ENCODE data around the gene MED13L. TPM values are rescaled to one million over a fixed set of nuclear protein-coding genes. Genes with fewer than 3 reads are reported as not detected.

The MED13L gene
- total RNA-seq, 4 donors from 2014 or later, result 158 to 247 (median 166) TPM

DNA sequence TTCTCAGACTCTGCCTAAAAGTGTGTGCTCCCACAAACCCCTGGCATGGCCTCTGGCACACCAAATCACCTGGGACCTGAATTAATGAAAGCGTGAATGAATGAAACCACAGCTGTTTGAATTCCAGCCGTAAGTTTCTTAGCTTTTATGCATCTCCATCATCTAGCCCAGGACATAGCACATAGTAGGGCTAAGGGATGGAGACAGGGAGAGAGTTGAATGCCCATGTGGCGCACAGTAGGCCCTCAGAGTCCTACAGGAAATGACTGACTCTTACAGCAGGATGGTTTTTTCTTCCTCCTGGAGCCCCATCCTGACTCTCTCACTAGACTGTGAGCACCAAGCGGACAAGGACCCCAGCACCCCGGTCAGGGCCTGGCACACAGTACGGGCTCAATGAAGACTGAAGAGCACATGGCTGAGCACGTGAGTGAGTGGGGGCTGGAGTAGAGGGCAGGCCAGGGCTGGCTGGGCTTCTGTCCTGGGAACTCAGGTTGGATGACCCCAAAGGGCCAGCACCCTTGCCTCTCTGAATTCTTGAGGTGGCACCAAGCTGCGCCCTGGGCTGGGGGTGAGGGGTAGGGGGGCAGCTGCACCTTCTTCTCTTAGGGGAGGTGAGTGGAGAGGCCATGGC, 351.3 kb downstream of the MED13L start:
- no peak overlapping the region for H3K4me3 ChIP-seq (ENCODE audit: low read depth, poor library complexity, severe bottlenecking)
- TF ChIP-seq, protein P1, sequence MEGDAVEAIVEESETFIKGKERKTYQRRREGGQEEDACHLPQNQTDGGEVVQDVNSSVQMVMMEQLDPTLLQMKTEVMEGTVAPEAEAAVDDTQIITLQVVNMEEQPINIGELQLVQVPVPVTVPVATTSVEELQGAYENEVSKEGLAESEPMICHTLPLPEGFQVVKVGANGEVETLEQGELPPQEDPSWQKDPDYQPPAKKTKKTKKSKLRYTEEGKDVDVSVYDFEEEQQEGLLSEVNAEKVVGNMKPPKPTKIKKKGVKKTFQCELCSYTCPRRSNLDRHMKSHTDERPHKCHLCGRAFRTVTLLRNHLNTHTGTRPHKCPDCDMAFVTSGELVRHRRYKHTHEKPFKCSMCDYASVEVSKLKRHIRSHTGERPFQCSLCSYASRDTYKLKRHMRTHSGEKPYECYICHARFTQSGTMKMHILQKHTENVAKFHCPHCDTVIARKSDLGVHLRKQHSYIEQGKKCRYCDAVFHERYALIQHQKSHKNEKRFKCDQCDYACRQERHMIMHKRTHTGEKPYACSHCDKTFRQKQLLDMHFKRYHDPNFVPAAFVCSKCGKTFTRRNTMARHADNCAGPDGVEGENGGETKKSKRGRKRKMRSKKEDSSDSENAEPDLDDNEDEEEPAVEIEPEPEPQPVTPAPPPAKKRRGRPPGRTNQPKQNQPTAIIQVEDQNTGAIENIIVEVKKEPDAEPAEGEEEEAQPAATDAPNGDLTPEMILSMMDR (IDR thresholded peaks at IDR 0.05), result no peak
- no peak for TF ChIP-seq POLR2A (IDR thresholded peaks at IDR 0.05)
- intact Hi-C loops (cut with DNase I; ENCODE audit: low total_unique reads), result no loop called here
- 78 to 83% methylated on average over 8 of the region's 8 CpGs for WGBS, 2 donors
- DNase-seq (ENCODE audit: low spot score in 2 of 2), result peak in 1 of 2 donors; percentile 80

DNA sequence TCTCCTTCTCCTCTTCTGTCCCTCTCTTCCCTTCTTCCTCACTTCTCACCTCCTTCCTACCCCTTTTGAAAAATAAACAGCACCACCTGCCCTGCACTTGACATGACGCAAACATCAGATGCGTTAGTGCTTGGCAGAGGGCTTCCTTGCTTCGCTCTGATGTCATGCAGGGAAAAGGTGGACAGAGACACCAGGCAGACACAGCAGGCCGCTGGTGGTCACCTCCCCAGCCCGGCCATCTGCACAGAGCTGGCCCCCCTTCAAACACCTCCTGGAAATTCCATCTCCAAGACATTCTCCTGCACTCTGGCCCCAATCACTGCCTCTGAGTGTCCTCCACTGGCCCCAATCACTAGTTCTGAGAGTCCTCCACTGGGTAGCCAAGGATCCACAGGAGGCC, 353.6 kb downstream of the MED13L start:
- no peak overlapping the region for H3K4me3 ChIP-seq (ENCODE audit: low read depth, poor library complexity, severe bottlenecking)
- DNase-seq (ENCODE audit: low spot score in 2 of 2), result peak in 1 of 2 donors; percentile 37
- intact Hi-C loops (cut with DNase I; ENCODE audit: low total_unique reads), result loop anchor here (2.0 kb wide), 1 partner anchor 61 kb away; no protein-coding TSS in a partner anchor
- WGBS, 2 donors, result 86 to 92% methylated on average over 5 of the region's 5 CpGs
- TF ChIP-seq, protein P1 (IDR thresholded peaks at IDR 0.05), result no peak
- TF ChIP-seq POLR2A (IDR thresholded peaks at IDR 0.05), result no peak

DNA sequence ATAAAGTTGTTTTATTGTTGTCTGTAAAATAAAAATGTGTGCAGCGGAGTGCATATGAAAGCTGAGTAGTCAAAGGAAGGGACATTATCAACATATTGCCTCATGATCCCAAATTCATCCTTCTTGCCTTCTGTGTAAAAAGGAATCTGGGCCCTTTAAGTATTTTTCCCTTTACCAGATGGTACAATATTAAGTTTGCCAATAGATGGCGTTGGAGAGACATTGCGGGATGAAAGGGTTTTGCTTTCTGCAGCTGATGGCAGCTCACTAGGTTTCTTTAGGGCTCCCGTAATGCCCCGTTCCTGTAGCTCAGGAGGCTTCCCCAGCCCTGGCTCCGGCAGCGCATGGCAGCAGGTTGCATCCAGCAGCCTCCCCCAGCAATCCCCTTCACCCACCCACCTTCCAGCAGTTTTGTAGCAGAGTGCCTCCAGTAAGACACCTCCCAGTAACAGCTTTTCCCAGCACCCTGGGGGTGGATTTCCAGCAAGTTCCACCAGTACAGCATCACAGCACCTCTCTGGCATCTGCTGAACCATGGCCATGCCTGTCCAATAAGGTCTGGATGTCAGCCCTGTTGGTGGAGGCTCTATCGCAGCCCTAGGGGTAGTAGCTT, 354.4 kb downstream of the MED13L start:
- intact Hi-C loops (cut with DNase I; ENCODE audit: low total_unique reads), result loop anchor here (2.0 kb wide), 1 partner anchor 60 kb away; no protein-coding TSS in a partner anchor
- H3K4me3 ChIP-seq (ENCODE audit: low read depth, poor library complexity, severe bottlenecking), result no peak overlapping the region
- WGBS, 2 donors, result 80 to 82% methylated on average over 8 of the region's 8 CpGs
- DNase-seq (ENCODE audit: low spot score in 2 of 2), result peak in 1 of 2 donors; percentile 72
- no peak for TF ChIP-seq POLR2A (IDR thresholded peaks at IDR 0.05)
- TF ChIP-seq, protein P1 (IDR thresholded peaks at IDR 0.05), result no peak

GRCh38 chr12:115920395-115921183, 356.9 kb downstream of the MED13L start:
- intact Hi-C loops (cut with DNase I; ENCODE audit: low total_unique reads), result no loop called here
- DNase-seq (ENCODE audit: low spot score in 2 of 2), result no peak
- no peak overlapping the region for H3K4me3 ChIP-seq (ENCODE audit: low read depth, poor library complexity, severe bottlenecking)

DNA sequence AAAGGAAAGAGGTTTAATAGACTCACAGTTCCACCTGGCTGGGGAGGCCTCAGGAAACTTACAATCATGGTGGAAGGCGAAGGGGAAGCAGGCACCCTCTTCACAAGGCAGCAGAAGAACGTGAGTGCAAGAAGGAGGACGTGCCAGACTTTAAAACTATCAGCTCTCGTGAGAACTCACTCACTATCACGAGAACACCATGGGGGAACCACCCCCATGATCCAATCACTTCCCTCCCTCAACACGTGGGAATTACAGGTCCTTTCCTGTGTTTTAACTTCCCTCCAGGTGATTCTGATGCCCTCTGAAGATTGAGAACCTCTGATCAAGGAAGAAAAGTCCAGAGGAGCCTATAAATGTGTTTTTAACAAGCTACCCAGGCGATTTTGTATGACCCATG, 358.7 kb downstream of the MED13L start:
- TF ChIP-seq POLR2A (IDR thresholded peaks at IDR 0.05), result no peak
- TF ChIP-seq, protein P1 (IDR thresholded peaks at IDR 0.05), result no peak
- intact Hi-C loops (cut with DNase I; ENCODE audit: low total_unique reads), result loop anchor here (5.0 kb wide), 1 partner anchor 1251 kb away; no protein-coding TSS in a partner anchor
- WGBS, 2 donors, result 47 to 60% methylated on average over 7 of the region's 7 CpGs
- no peak for DNase-seq (ENCODE audit: low spot score in 2 of 2)
- H3K4me3 ChIP-seq (ENCODE audit: low read depth, poor library complexity, severe bottlenecking), result no peak overlapping the region

More at GRCh38 chr12:115920395-115921183, 356.9 kb downstream of the MED13L start:
- no peak for TF ChIP-seq POLR2A (IDR thresholded peaks at IDR 0.05)
- TF ChIP-seq, protein P1 (IDR thresholded peaks at IDR 0.05), result no peak
- 74 to 76% methylated on average over 3 of the region's 3 CpGs for WGBS, 2 donors

All from lower leg skin (tissue), 4 donors.